ENCODE results near the gene ACKR1.

The ACKR1 gene, protein sequence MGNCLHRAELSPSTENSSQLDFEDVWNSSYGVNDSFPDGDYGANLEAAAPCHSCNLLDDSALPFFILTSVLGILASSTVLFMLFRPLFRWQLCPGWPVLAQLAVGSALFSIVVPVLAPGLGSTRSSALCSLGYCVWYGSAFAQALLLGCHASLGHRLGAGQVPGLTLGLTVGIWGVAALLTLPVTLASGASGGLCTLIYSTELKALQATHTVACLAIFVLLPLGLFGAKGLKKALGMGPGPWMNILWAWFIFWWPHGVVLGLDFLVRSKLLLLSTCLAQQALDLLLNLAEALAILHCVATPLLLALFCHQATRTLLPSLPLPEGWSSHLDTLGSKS

DNA sequence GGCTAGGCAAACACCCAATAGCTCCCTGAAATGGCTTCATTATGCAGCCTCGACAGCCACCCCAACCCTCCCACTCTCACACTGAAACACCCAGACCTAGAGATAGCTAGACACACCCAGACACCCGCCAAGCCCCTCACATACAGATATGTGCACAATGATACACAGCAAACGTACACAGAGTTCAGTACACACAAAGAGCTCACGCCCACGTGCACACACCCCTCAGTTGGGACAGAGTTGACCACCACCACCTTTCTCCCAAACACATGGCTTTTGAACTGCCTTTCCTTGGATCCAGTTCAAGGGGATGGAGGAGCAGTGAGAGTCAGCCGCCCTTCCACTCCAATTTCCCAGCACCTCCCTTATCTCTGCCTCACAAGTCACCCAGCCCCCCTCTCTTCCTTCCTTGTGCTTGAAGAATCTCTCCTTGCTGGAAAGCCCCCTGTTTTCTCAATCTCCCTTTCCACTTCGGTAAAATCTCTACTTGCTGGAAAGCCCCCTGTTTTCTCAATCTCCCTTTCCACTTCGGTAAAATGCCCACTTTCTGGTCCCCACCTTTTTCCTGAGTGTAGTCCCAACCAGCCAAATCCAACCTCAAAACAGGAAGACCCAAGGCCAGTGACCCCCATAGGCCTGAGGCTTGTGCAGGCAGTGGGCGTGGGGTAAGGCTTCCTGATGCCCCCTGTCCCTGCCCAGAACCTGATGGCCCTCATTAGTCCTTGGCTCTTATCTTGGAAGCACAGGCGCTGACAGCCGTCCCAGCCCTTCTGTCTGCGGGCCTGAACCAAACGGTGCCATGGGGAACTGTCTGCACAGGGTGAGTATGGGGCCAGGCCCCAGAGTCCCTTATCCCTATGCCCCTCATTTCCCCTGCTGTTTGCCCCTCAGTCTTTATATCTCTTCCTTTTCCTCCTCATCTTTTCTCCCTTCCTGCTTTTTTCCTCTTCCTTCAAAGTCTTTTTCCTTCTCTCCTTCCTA is at the start of gene ACKR1:
TSS of gene ACKR1 (plus strand) at position 715 of the 981 bp plus-strand sequence. CDS start at position 800, 85 bp downstream.
- no peak for DNase-seq

DNA sequence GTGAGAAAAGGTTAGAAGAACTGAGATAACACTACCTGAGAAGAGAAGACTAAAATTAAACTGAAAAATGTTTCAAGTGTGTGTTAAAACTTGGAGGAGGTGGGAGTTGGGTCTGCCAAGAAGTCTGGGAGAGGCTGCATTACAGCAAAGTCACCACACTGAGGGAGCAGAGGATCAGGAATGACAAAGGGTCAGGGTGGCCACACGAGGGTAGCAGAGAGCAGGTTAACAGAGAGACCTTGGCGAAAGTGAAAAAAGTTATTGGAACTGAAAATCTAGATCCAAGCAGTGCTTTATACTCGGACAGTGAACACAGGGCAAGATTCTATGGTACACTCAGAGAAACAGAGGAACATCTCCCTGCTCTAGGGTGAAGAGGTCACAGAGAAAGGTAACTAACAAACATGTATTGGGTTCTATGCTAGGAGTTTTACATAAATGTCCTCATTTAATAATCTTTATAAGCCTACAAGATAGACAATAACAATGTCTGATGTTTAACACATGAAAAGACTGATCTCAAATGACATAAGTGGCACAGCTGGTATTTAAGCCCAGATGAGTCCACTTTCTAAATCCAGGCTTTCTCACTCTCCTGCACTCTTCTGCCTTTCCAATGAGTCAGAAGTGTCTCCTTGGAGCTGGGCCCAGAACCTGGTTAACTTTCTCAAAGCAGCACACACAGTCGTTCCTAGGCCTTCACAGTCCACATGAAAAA is 43.5 kb upstream of the ACKR1 start:
- peak; percentile 85 for DNase-seq

DNA sequence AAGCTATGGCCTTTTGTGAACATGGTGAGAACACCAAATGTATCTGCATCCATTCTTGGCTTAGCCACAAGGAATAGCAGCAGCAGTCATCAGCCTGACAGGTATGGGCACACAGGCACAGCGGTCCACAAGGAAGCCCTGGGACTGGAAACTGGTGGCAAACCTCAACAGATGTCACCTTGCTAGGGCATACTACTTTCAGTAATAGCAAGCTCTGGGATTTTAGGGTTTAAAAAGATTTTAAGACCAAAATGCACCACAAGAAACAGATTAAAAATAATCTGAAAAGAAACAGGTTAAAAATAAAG is 43.0 kb upstream of the ACKR1 start:
- no peak for DNase-seq

DNA sequence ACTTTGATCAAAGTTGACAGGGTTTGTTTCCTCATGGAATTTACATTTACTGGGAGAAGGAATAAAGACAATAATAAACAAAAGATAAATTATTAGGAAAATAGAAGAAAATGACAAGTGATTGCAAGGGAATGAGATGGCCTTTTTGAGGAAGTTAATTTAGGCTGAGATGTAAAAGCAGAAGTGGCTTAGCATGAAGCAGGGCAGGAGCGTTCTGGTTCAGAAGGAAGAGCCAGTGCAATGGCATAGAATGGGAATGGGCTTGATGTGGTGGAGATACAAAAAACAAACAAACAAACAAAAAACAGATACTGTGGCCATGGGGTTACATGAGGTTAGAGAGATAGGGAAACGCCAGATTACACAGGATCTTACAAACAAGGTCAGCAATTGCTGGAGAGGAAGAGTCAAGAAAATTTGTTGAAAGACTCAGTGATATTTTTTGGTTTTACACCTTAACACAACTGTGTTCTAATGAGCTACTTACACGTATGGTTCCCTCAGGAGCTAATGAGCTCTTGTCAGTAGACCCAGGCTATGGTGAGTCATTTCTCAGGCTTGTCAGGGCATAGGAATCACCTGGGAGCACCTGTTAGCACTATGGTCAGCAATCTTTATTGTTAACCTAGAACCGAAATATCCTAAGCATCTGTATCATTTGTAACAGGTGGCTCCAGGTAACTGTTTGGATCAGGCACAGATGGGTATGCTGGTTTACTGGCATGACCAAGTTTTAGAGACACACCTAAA is 42.0 kb upstream of the ACKR1 start:
- DNase-seq = no peak

DNA sequence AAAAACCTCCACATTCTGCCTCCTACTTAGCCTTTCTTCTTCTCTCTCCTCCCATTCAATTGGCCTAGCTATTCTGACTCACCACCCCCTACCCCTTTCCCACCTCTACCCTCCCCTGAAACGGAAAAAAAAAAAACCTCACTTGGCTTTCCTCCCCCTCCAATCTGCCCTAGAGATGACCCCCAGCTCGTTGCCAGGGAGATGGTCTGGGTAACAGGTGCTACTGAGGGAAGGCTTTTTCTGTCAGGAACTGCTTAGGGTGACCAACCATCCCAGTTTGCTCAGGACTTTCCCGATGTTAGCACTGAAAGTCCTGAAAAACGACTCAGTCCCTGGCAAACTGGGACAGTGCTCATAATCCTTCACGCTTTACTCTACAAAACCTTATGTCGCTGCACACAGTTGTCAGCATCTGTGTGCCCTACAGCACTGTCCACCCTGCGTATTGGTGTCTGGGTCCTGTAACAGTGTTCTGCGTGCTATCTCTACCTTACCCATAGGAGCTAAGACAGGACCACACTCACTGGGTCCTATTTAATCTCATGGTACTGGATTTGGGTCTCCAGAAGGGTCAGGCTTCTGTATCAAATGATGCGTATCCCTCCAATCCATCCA is 41.0 kb upstream of the ACKR1 start:
- peak; percentile 75 for DNase-seq

DNA sequence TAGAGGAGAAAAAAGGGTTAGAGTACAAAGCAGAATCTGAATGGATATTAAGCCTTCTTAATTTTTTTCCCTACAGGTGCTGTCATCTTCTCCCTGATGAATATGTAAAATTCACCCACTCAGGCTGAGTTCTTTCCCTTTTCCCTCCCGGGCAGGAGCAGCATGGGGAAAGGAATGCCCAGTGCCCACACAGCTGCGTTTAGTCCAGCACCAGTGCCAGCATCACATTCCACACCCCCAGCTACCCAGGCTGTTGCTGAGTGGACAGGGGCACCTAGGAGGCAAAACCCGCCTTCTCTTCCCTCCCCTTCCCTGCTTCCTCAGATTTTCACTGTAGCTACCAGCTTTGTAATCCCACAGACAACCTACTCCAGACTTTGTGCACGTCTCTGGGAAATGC is 36.6 kb upstream of the ACKR1 start:
- no peak for DNase-seq

DNA sequence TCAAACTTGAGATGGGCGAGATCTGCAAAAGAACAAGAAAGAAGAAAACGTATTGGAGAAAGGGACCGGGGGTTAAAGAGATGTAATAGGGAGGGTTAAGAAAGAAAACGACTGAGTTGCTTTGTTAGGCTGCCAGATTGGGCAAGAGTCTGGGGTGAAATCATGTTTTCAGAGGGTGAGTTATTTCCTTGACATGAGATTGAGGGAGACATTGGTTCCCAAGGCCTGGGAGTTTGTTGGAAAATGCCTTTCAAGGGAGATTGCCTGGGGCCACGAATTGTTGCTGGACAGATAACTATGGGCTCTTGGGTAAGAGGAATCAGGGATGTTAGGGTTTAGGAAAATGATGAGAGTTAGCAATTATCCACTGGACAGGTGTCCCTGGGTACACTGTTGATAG is 34.0 kb upstream of the ACKR1 start:
- DNase-seq = no peak

DNA sequence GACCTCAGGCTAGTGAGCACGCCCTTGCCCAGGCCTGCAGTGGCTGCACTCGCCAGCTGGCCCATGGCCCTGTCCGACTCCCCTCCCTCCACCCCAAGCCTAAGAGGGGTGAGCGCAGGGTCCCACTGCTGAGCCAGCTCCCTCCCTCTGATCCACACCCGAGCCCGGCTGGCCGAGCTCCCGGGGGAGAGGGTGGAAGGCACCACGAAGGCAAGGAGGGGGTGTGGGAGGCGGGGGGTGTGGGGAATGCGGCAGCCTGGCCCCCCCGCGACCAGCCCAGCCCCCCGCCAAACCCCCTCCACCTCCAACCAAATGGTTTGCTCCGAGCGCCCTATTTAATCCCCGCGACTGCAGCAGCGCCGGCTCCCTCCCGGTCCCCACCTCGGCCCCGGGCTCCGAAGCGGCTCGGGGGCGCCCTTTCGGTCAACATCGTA is 33.4 kb upstream of the ACKR1 start, which contains the start of gene CADM3:
TSS of gene CADM3 (plus strand) at position 362 of the 434 bp plus-strand sequence. CDS start 151 bp downstream, outside the sequence.
- peak; percentile 74 for DNase-seq

DNA sequence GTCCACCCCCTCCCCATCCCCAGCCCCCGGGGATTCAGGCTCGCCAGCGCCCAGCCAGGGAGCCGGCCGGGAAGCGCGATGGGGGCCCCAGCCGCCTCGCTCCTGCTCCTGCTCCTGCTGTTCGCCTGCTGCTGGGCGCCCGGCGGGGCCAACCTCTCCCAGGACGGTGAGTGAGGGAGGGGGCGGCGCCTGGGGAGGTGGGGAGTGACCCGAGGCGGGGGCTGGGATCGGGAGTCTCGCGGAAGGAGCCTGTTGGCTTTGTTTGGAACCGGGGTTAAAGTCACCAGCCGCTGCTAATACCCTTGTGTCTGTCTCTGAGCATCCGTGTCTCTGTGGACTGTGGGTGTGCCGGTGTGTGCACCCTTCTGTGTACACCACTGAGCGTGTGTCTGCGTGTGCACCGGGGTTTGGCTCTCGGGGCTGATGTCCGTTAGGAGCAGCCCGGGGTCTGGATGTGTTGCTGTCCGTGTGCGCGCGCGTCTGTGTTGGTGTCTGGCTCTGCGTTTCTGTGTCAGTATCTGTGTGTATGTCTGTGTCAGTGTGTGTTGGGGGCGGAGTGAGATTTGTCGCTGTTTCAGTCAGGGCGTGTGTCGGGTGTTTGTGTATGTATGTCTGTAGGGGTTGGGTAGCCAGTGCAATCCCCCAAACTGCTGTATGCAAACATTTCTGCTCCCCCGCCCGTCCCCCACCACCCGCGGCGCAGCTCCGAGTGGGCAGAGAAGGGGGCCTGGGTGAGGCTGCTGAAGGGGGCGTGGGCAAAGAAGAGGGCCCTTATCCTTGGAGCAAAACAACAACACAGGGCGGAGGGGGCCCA is 32.8 kb upstream of the ACKR1 start:
- peak; percentile 40 for DNase-seq

DNA sequence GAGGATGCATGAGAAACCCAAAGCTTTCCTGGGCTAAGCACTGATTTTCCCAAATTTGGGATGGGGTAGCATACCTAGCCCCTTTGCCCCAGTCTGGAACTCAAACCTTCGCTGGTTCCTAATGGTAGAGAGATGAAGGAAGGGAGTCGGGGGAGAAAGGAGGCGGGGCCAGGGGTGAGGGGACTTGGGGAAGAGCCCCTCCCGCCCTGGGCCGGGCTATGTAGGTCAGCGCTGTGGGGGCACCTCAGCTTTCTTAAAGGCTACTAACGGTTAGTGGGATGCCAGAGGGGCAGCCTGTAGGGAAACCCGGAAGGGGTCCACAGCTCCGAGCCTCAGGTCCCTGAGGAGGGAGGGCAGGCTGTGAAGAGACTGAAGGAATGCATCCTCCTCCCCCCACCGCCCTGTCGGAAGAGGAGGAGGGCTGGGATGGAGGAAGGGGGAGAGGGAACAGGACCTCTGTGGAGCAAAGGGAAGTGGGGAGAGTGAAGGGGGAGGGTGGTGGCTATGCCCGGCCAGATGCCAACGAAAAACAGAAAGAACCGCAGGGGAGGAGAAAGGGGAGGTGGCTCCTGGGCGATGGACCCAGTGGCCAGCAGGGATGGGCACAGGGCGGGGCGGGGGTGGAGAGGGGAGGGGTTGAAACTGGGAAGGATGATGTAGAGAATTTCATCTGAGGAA is 31.9 kb upstream of the ACKR1 start:
- no peak for DNase-seq

DNA sequence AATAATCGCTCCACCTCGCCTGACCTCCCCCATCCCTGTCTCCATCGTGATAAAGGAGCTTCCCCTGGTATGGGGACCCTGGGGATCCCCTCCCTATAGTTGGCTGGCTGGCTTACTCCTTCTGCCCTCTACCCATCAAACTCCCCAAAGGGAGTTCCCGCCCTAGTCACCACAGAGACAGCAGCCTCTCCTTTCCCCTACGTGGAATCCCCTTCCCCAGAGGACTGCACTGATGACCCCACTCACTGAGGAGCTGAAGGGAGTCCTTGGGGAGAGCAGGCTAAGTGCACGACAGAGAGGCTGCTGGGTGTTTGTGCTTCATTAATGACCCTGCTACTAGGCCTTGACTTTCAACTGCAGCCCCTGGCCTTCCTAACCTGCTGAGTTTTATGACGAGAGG is 31.4 kb upstream of the ACKR1 start:
- no peak for DNase-seq

DNA sequence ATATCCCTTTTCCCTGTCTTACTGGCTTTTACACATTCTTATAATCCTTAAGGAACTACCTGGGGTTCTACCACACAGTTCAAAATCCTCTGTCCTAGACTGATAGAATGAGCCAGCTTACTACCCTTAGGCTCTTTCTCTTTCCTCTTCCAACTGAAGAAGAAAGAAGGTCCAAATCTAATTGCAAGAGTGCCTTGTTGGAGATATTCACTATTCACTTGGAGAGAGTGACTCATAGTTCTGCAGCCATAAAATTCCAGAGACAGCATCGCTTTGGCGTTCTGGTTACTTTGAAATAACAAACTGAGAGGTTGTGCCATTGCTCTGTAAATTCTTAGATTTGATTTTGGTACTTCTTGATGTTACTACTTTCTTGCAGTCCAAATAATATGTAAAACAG is 29.1 kb upstream of the ACKR1 start:
- DNase-seq = no peak

DNA sequence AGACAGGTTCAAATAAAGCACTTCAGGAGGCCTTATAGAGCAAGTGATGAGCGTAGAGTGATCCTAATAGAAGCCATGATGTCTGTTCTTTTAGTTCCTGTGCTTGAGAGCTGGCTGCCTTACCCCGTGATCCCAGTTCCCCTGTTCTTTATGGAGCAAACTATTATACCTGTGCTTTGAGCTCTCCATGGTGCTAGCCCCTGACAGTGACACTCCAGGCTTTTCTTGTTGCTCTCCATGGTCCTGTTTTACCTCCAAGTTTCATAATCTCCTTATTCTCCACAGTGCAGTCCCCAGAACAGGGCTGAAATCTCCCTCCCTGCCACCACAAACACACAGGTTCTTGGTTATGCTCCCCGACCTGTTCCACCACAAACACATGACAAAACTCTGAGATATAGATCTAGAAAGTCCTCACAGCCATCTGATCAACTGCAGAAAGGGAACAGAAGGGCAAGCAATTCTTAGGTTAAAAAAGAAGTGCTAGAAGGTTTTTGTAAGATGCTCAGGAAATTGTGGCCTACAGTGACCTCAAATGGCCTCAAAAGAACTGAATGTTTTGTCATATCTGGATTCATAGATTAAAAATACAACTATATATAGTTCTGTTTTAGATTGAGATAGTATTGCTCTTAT is 27.3 kb upstream of the ACKR1 start:
- DNase-seq = no peak

DNA sequence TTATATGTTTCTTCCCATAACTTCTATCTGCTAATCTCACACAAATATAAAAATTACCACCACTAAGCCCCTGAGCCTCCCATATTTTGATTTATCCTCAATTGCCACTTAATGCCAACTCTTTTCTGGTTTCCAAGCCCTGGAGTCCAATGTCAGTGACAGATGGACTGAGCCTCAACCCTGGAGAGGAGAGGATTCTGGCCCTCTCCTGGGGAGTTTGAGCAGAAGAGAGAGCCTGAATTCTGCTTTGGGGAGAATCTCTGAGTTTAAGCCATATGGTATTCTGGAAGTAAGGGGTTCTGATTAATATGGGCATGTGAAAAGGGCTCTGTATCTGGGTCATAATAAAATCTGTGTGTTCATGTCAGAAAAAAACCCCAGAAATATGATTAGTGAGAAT is 24.8 kb upstream of the ACKR1 start:
- DNase-seq = no peak

DNA sequence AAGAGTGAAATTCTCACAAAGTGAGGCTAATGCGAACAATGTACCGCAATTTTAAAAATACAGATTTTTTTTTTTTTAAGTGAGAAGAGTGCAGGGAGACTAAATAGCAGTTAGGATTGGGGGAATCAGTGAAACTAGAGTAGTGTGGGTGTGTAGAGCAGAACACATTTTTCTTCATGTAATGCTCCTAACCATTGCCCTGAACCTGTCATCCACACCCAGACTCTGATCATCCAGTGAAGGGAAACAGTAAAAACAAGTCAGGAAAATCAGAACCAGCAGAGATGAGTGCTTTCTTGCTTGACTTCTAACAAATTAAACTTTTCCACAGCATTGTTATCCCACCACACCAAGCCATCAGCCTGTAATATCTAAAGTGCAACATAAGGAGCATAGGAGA is 24.2 kb upstream of the ACKR1 start:
- DNase-seq = no peak

DNA sequence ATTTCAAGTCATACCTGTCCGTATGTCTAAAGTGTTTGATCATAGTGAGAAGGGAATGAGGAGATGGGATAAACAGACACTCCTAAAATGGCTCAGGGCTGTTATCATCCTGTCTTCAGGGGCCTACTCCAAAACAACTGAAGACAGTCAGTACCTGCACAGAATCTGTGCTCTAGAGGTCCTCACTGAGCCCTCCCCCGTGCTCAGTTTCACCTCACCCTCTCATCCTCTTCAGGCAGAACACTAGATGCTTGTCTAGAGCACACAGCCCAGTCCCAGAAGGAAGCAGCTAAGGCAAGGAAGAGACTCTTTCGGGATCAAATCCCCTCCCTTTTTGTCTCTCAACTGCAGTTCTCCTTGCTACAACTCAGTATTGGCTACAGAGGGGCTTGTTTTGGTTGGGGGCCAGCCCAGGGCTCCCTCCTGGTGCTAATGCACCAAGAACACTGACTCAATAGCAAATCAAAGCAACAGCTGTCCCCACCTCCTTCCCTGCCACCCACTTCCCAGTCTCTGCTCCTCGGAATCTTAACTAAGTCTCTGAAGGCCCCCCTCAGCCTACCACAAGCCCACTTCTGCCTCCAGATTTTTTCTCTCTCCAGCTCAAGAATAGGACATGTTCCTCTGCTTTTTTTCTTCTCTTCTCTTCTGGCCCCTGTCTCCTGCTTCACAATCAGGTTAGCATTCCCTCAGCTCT is 23.2 kb upstream of the ACKR1 start:
- DNase-seq = no peak

DNA sequence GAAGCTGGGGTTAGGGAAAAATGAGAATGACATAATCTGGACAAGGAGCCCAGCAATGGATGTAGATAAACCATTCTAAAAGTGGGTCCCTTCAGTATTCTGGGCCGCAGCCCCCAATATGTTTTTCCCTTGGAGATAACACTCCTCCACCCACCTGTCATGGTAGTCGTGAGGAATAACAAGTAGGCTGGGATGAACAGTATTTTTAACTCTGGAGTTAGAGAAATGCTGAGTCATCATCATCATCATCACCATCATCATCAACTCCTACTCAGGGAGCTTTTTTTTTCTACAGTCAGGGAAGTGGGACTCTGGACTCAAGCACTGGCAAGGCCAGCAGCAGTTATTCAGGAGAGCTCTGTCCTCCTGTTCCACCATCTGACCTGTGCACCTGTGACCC is 20.5 kb upstream of the ACKR1 start:
- no peak for DNase-seq

DNA sequence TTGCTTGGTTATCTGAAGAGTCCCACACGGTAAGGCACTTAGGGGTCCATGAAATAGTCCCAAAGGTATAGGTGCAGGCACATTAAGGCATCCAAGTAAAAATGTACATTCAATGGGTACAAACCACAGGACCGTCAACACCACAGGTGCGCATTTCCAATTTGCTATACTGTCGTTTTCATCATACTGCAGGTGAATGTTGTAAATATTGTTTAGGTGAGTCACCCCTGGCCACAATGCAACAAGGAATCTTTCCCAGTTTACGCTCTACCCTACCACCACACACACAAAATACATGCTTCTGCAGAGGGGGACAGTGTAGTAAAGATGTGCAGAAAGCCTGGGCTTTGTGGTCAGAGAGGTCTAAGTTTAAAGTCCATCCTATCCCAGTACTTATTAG is 19.6 kb upstream of the ACKR1 start:
- DNase-seq = no peak

DNA sequence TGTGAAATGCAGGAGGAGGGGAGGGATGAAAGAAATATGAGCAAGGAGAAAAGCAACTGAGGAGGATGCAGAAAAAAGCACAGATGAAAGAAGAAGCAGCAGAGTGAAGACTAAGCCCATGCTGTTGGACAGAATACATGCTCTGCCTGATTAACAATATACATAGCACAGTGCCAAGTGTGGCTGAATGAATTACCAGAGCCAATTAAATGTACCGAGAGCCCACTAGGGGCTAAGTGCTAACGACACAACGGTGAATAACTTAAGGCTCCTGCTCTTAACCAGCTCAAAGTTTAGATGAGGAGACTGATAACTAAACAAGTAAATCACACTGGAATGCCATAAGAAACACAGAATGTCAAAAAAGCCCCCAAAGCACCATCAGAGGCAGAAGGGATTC is 17.6 kb upstream of the ACKR1 start:
- DNase-seq = no peak
